Measurements from ENCODE around the gene SLC7A1. TPM values are rescaled to one million over a fixed set of nuclear protein-coding genes. Genes with fewer than 3 reads are reported as not detected.

The SLC7A1 gene
- total RNA-seq, 4 donors from 2014 or later, result 87.5 to 127 (median 93.9) TPM

DNA sequence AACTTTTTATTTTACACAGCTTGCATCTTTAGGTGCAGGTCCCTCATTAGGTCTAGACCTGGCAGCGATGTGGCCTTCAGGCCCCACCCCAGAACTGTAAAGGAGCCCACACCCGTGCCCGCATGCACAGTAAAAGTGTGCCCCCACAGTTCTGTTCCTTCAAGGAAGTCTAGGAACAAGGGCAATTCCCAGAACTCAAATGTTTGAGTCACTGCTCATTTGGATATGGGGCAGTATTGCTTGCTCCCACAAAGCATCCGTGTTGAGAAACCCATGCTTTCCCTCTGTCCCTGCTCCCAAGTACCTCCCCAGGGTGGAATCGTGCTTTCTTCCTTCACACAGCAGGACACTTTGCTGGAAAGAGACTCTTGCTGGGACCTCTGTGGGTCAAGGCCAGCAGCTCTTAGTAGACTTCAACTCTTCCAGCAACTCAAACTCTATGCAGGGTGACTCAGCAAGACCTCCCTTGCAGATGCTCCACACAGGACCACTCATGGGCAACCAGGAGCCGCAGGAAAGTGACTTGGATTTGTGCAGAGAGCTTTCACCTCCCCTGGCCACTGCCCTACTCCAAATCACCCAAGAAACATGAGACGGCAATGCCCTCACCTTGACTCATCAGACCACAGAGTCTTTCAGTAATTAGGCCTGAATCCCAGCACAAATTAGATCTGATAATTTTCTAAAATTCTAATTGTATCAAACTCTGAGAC, 12.3 kb downstream of the SLC7A1 start:
- intact Hi-C loops (cut with DNase I), result no loop called here
- Histone ChIP-seq H3K36me3 (peaks cover 0 to 2% (median 0%) of the 10 kb centered on the region in 3 donors), H3K27me3 (no peaks in the 10 kb centered on the region), H3K4me1 (peaks cover 12 to 100% (median 35%) of the 10 kb centered on the region in 3 donors), H3K4me3 (peak overlapping the region in 1 of 4 donors; percentile 9), H3K27ac (peak overlapping the region; percentile 56 to 97 (median 82)), H3K9me3 (no peaks in the 10 kb centered on the region)
- no peak for DNase-seq
- WGBS, 2 donors, result 49 to 63% methylated on average over 7 of the region's 7 CpGs
- no peak for TF ChIP-seq POLR2A (IDR thresholded peaks at IDR 0.05)
- TF ChIP-seq, protein P1, sequence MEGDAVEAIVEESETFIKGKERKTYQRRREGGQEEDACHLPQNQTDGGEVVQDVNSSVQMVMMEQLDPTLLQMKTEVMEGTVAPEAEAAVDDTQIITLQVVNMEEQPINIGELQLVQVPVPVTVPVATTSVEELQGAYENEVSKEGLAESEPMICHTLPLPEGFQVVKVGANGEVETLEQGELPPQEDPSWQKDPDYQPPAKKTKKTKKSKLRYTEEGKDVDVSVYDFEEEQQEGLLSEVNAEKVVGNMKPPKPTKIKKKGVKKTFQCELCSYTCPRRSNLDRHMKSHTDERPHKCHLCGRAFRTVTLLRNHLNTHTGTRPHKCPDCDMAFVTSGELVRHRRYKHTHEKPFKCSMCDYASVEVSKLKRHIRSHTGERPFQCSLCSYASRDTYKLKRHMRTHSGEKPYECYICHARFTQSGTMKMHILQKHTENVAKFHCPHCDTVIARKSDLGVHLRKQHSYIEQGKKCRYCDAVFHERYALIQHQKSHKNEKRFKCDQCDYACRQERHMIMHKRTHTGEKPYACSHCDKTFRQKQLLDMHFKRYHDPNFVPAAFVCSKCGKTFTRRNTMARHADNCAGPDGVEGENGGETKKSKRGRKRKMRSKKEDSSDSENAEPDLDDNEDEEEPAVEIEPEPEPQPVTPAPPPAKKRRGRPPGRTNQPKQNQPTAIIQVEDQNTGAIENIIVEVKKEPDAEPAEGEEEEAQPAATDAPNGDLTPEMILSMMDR (IDR thresholded peaks at IDR 0.05), result no peak

GRCh38 chr13:29582171-29582570, 13.3 kb downstream of the SLC7A1 start:
- no peaks in the 10 kb centered on the region for H3K27me3 ChIP-seq
- H3K36me3 ChIP-seq, result no peaks in the 10 kb centered on the region
- peak overlapping the region; percentile 56 to 97 (median 82) for H3K27ac ChIP-seq
- no peak for TF ChIP-seq POLR2A (IDR thresholded peaks at IDR 0.05)
- TF ChIP-seq, protein P1 (IDR thresholded peaks at IDR 0.05), result no peak
- no peaks in the 10 kb centered on the region for H3K9me3 ChIP-seq
- peak overlapping the region in 2 of 4 donors; percentile 4 to 12 for H3K4me3 ChIP-seq
- intact Hi-C loops (cut with DNase I), result no loop called here
- 14 to 59% methylated on average over 1 to 10 of the region's 10 CpGs for WGBS, 2 donors
- DNase-seq, result no peak
- H3K4me1 ChIP-seq, result peaks cover 14 to 100% (median 46%) of the 10 kb centered on the region in 3 donors

DNA sequence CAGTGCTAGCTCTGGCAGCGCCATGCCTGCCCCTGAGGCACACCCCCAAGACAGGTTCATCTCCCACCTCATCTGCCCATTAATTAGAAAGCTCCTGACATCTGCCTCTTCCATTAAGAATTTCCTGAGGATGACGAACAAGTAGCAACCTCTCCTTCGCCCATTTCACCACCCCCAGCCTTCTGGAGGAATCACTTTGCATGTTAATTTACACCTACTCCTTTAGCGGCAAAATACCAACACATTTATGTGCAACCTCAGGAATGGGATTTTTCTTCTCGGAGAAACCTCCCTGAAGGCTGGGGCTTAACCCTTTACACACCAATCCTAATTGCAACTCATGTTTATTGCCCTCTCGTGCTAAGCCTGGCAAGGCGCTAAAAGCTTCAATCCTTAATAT, 13.8 kb downstream of the SLC7A1 start:
- H3K36me3 ChIP-seq, result no peaks in the 10 kb centered on the region
- H3K9me3 ChIP-seq, result no peaks in the 10 kb centered on the region
- H3K27ac ChIP-seq, result peak overlapping the region; percentile 56 to 97 (median 82)
- no peak for DNase-seq
- TF ChIP-seq, protein P1 (IDR thresholded peaks at IDR 0.05), result no peak
- TF ChIP-seq POLR2A (IDR thresholded peaks at IDR 0.05), result no peak
- peak overlapping the region in 2 of 4 donors; percentile 4 to 12 for H3K4me3 ChIP-seq
- intact Hi-C loops (cut with DNase I), result no loop called here
- H3K27me3 ChIP-seq, result no peaks in the 10 kb centered on the region
- H3K4me1 ChIP-seq, result peaks cover 16 to 100% (median 41%) of the 10 kb centered on the region in 3 donors
- WGBS, 2 donors, result 43 to 51% methylated on average over 7 of the region's 7 CpGs

GRCh38 chr13:29579094-29579493, 16.4 kb downstream of the SLC7A1 start:
- H3K4me1 ChIP-seq, result peaks cover 16 to 96% (median 45%) of the 10 kb centered on the region in 3 donors
- intact Hi-C loops (cut with DNase I), result no loop called here
- H3K27me3 ChIP-seq, result no peaks in the 10 kb centered on the region
- H3K9me3 ChIP-seq, result no peaks in the 10 kb centered on the region
- peak overlapping the region; percentile 67 to 97 (median 82) for H3K27ac ChIP-seq
- 47 to 57% methylated on average over 8 of the region's 8 CpGs for WGBS, 2 donors
- no peak for TF ChIP-seq POLR2A (IDR thresholded peaks at IDR 0.05)
- no peak for DNase-seq
- no peaks in the 10 kb centered on the region for H3K36me3 ChIP-seq
- H3K4me3 ChIP-seq, result peak overlapping the region in 1 of 4 donors; percentile 8

GRCh38 chr13:29578300-29579085, 17.0 kb downstream of the SLC7A1 start:
- H3K4me1 ChIP-seq, result peaks cover 16 to 96% (median 48%) of the 10 kb centered on the region in 3 donors
- H3K9me3 ChIP-seq, result no peaks in the 10 kb centered on the region
- peak overlapping the region in 2 of 4 donors; percentile 8 to 21 for H3K4me3 ChIP-seq
- intact Hi-C loops (cut with DNase I), result no loop called here
- peak overlapping the region; percentile 66 to 97 (median 82) for H3K27ac ChIP-seq
- no peak for DNase-seq
- TF ChIP-seq, protein P1 (IDR thresholded peaks at IDR 0.05), result no peak
- TF ChIP-seq POLR2A (IDR thresholded peaks at IDR 0.05), result no peak
- no peaks in the 10 kb centered on the region for H3K36me3 ChIP-seq
- WGBS, 2 donors, result 50 to 56% methylated on average over 14 to 18 of the region's 18 CpGs
- H3K27me3 ChIP-seq, result no peaks in the 10 kb centered on the region
